Activated CD4-positive, alpha-beta T cell treated with anti-CD3 and anti-CD28 coated beads, Interleukin-2, Interleukin-4, amounts not matched to agents 100 ng/mL and 50 ng/mL, durations not matched to agents 16 hours and 8 hours (primary cell): Measurements from ENCODE around the gene LILRA6.
"Not testable (repeated sequence)": the region's sequence is repeated elsewhere in the genome, so short reads cannot be mapped to it uniquely, and the experiment has no call there.

ENCODE experiments used
- DNase-seq: peaks from one replicate; pipeline ENCODE4 v3.0.0-alpha.2; 2020; ENCODE audit warnings: low spot score

Gene LILRA6

DNA sequence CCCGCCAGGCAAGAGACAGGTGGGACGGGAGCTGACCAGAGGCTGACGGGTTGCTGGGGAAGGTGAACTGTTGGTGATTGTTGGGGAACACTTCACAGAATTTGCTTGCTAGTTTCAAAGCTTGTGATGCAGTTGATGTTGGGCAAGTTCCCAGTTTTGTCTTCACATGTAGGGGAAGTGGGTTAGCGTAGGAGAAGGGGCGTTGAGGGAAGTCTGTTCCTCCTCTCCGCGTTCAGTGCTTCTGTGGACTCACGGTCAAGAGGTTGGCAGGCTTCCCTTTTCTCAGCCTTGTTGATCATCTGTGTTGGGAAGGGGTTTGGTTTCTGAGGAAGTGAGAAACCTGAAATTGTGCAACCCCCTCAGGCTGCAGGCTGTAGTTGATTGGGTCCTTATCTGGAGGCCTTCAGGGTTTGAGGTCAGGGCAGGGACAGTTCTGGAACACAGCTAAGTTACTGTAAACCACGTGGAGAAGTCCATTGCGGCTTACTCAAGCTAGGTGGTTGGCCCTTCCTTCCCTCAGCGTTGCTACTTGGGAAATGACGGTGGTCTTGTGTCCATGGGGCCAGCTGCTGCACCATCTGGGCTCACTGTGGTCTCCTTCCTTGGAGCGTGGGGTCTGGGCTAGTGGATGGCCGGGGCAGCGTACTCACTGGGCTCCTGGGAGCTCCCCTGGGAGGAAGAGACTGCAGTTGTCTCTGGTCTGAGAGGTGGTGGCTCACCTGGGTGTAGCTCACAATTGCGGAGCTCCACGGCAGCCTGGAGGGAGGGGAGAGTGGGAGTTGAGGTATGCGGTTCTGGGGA lies 34.4 kb downstream of the LILRA6 start:
- peak; percentile 53 for DNase-seq

DNA sequence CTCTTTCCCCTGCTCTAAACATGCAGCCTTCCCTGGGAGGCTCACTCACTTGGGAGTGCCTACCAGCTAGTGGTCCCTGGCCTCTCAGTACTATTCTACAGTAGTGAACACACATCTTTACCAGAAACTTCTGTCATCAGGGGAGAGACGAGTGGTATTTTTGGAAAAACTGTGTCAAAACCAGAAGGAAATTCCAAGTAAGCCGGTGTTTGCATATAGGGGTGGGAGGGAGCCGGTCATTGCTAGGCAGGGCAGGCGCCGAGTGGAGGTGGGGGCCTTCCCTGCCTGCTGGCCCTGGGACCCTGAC lies 35.0 kb downstream of the LILRA6 start:
- no peak for DNase-seq

- DNase-seq, result not testable (repeated sequence)
These were observed 35.4 kb downstream of the LILRA6 start for GRCh38 chr19:54207193-54207592.

DNA sequence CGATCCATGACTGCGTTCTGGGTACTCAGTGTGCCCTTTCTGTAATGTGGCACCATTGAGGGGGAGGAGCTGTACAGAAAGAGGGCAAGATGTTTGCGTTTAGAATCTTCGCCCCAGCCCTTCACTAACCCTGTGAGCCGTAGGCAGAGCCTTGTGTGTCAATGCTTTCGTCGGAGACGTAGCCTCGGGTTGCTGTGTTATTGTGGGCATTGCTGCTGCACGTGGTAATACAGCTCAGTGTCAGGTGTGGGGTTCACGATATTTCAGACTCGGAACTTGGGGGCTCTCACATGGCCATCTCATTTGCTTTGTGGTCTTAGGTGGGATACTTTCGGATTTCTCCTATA lies 35.8 kb downstream of the LILRA6 start:
- DNase-seq, result no peak

- DNase-seq, result no peak
These were observed 36.4 kb downstream of the LILRA6 start for GRCh38 chr19:54206030-54206830.

DNA sequence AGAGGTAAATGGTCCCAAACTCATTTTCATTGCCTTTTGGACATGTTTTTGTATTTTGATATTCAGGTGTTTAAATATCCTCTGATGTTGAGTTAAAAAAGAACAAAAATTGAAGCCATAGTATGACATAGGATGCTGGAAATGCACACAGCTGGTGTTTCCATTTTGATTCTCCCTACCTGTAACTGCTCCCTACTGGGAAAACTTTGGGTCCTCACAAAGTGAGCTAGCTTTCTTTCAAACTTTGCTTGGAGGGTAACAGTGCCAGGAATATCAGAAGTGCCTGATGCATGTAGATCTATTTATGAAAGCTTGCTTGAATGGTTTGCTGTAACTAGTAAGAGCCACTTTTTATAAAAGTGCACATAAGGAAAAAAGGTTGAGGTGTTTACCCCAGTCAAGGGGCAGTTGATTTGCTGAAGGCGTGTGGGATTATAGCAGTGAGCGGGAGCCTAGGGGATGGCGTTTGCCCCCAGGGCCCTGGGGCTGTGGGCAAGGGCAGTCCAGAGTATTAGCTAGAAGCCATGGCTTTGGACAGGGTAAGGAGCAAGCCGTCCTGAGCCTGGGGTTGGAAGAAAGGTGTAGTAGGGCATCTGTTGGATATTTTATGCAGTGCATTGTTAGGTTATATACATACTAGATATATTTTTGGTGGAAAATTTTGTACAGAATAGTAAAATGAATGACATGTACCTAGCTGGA lies 37.7 kb downstream of the LILRA6 start:
- DNase-seq, result no peak

DNA sequence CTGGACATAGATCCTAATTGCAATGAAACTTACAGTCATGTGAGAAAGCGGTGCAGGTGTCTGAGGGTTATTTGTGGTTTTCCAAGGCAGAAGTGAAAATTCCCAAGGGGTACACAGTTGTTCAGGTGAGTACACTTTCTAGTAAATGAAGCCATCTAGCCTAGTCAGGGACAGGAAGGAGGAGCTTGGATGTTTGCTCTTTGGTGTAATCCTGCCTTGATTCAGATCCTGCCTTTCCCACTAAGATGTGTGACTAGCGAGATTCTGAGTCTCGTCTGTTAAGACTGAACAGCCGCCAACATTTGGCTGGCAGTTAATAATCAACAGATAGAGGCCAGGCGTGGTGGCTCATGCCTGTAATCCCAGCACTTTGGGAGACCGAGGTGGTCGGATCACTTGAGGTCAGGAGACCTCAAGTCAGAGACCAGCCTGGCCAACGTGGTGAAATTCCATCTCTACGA lies 39.4 kb downstream of the LILRA6 start:
- DNase-seq, result no peak

DNA sequence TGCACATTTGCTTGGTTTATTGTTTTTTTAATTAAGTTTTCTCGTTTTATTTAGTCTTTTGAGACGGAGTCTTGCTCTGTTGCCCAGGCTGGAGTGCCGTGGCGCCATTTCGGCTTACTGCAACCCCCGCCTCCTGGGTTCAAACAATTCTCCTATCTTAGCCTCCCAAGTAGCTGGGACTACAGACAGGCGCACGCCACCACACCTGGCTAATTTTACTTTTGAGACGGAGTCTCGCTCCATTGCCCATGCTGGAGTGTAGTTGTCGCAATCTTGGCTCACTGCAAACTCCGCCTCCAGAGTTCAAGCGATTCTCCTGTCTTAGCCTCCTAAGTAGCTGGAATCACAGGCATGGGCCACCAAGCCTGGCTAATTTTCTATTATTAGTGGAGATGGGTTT lies 40.6 kb downstream of the LILRA6 start:
- no peak for DNase-seq

DNA sequence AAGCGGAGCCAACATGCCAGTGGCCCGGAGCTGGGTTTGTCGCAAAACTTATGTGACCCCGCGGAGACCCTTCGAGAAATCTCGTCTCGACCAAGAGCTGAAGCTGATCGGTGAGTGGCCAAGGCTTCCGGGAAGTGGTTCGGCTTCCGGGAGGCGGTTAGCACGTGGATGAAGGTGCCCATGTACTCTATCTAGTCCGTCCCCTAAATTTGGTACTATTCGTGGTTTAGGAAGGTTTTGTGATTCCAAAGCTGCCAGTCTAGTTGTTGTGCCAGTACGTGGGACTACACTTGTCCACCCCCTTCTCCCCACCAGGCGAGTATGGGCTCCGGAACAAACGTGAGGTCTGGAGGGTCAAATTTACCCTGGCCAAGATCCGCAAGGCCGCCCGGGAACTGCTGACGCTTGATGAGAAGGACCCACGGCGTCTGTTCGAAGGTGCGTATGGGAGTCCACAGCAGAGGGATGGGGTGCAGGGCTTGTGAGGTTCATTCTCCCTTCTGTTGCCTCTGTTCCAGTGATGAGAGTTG lies 41.4 kb downstream of the LILRA6 start:
- no peak for DNase-seq

DNA sequence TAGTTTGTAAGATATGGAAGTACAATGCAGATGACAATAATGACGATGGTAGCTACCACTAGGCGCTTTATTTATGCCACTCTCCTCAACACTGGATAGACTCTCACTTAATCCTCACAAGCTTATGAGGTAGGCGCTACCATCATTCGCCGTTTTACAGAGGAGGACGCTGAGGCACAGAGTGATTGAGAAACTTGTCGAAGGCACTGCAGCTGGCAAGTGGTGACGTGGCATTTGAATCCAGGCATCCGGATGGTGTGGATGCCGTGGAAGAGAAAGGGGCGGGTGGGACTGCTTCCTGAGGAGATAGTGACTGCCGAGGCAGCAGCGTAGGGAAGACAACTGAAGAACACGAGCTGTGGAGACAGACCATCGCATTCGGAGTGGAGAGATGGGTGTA lies 43.2 kb downstream of the LILRA6 start:
- no peak for DNase-seq

GRCh38 chr19:54197121-54197520 lies 45.5 kb downstream of the LILRA6 start:
- DNase-seq, result no peak

DNA sequence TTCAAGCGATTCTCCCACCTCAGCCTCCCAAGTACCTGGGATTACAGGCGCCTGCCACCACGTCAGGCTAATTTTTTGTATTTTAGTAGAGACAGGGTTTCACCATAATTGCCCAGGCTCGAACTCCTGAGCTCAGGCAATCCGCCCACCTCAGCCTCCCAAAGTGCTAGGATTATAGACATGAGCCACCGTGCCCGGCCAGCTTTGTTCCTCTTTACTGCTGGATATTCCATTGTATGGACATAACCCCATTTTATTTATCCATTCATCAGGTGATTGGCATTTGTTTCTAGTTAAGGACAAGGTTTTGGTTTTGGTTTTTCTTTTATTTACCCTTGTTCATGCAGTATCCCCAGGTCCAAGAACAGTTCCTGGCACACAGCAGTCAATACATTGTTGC lies 46.1 kb downstream of the LILRA6 start:
- DNase-seq, result no peak

- not testable (repeated sequence) for DNase-seq
These were observed 48.1 kb downstream of the LILRA6 start for GRCh38 chr19:54194463-54194862.

DNA sequence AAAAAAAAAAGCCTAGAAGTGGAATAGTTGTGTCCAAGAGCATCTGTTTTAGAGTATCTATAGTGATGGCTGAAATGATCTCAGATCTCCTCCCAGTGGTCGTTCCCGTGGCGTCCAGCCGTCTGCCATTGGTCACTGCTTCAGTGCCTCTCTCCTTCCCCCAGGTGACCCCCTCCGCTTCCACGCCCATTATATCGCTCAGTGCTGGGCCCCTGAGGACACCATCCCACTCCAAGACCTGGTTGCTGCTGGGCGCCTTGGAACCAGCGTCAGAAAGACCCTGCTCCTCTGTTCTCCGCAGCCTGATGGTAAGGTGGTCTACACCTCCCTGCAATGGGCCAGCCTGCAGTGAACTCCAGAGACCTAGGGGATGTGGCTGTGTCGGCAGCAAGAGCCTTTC lies 49.6 kb downstream of the LILRA6 start:
- no peak for DNase-seq

DNA sequence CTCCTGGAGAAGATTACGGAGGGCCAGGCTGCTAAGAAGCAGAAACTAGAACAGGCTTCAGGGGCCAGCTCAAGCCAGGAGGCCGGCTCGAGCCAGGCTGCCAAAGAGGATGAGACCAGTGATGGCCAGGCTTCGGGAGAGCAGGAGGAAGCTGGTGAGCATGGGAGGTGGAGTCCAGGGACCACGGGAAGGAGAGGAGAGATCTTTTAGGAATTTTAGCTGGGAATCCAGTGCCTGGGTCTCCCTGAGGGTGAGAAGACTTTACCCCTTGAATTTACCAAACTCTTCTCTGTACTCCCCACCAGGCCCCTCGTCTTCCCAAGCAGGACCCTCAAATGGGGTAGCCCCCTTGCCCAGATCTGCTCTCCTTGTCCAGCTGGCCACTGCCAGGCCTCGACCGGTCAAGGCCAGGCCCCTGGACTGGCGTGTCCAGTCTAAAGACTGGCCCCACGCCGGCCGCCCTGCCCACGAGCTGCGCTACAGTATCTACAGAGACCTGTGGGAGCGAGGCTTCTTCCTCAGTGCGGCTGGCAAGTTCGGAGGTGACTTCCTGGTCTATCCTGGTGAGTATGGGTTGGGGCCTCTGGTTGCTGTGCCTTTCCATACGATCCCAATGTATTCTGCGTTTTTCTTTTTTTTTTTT lies 50.7 kb downstream of the LILRA6 start:
- DNase-seq, result no peak

DNA sequence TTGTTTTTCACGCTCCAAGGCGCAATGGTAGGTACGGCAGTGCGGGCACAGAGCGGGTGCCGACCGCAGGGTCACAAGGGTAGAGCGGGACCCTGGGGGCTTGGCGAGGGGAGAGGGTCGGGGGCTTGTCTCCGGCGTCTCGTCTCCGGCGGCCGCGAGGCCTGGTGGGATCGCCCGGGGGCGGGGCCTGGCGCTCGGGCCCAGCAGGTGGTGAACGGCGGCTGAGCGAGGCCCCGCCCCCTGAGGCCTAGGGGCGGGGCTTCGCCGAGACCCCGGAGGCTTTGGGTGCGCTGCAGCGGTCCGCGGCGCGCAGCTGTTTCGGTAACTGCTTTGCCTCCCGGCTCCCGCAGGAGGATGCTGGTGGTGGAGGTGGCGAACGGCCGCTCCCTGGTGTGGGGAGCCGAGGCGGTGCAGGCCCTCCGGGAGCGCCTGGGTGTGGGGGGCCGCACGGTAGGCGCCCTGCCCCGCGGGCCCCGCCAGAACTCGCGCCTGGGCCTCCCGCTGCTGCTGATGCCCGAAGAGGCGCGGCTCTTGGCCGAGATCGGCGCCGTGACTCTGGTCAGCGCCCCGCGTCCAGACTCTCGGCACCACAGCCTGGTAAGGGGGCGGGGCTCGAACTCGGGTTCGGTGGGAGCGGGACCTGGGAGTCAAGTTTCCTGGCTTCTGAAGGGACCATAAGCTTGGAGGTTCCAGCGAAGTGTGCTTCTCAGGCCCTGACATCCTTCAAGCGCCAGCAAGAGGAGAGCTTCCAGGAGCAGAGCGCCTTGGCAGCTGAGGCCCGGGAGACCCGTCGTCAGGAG lies 51.4 kb downstream of the LILRA6 start, which contains the start of gene TSEN34:
TSS of gene TSEN34 (plus strand) at position 298 of the 800 bp plus-strand sequence. CDS start at position 355, 57 bp downstream.
- DNase-seq, result peak; percentile 87

DNA sequence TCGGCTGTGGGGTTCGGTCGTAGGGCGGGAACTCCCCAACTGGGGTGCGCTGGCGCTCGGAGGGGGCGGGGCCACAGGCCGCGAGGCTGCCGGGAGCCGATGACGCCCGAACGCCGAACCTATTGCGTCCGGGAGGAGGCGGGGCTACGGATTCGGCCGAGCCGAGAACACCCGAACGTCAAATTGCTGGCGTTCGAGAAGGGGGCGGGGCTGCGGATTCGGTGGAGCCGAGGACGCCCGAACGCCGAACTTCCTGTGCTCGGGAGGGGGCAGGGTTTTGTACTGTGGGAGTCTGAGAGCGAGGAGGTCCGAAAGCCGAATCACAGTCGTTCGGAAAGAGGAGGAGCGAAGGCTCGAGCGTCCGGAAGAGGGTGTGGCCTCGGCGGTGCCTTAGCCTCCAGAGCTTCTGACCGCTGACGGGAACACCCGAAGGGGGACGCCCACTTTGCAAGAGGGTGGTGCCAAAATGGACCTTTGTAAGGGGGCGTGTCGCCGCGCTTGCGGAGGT lies 52.0 kb downstream of the LILRA6 start:
- peak; percentile 100 for DNase-seq

GRCh38 chr19:54189735-54190502 lies 52.7 kb downstream of the LILRA6 start:
- DNase-seq, result peak; percentile 100

DNA sequence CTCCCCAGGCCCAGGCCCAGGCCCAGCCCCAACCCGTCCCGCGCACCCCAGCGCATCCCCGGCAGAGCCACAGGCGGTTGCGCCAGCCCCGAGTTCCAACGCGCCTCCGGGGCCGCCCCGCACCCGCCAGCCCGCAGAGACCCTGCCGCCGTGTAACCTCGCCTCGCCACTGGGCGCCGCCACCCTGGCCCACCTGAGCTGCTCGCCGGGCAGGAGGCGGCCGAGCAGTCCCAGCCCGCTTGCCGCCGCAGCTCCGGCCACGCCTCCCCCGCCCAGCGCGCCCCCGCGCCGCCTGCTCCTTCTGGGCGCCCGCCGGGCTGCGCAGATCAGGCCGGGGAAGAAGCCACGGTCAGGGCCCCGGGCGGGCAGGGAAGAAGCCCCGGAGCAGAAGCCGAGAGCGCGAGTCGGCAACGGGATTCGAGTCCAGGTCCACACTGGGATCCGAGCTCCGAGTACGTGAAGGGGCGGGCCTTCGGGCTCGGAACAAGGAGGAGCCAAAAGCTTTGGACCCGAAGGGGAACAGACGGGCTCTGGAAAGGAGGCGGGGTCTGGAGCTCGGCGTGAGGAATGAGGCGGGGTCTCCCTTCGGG lies 53.4 kb downstream of the LILRA6 start, which contains the start of gene MBOAT7:
TSS of gene MBOAT7 (minus strand) at position 436 of the 590 bp plus-strand sequence. CDS start 1,072 bp downstream, outside the sequence.
- DNase-seq, result no peak
